GM12872 (cell line): ENCODE data around the gene MDM1.

Source experiments
- TF ChIP-seq, protein P1 (sequence below): IDR thresholded peaks from 3 replicates; pipeline ENCODE4 v1.5.1; 2011; ENCODE audit warnings: low read depth, mild to moderate bottlenecking, low read length, moderate library complexity; ENCODE audit not compliant: insufficient read depth

Gene MDM1

DNA sequence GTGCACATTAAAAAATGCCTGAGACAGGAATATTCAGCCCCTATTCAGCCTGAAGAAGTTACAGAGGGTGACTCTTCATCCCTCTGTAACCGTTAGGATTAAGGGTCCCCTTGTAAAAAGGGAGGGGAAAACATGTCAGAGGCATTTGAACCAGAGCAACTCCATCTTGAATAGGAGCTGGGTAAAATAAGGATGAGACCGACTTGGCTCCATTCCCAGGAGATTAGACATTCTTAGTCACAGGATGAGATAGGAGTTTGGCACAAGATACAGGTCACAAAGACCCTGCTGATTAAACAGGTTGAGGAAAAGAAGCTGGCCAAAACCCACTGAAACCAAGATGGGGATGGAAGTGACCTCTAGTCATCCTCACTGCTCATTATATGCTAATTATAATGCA, 19.9 kb upstream of the MDM1 start:
- TF ChIP-seq, protein P1, sequence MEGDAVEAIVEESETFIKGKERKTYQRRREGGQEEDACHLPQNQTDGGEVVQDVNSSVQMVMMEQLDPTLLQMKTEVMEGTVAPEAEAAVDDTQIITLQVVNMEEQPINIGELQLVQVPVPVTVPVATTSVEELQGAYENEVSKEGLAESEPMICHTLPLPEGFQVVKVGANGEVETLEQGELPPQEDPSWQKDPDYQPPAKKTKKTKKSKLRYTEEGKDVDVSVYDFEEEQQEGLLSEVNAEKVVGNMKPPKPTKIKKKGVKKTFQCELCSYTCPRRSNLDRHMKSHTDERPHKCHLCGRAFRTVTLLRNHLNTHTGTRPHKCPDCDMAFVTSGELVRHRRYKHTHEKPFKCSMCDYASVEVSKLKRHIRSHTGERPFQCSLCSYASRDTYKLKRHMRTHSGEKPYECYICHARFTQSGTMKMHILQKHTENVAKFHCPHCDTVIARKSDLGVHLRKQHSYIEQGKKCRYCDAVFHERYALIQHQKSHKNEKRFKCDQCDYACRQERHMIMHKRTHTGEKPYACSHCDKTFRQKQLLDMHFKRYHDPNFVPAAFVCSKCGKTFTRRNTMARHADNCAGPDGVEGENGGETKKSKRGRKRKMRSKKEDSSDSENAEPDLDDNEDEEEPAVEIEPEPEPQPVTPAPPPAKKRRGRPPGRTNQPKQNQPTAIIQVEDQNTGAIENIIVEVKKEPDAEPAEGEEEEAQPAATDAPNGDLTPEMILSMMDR, result no peak

GRCh38 chr12:68350753-68351152, 18.6 kb upstream of the MDM1 start:
- TF ChIP-seq, protein P1, result no peak

DNA sequence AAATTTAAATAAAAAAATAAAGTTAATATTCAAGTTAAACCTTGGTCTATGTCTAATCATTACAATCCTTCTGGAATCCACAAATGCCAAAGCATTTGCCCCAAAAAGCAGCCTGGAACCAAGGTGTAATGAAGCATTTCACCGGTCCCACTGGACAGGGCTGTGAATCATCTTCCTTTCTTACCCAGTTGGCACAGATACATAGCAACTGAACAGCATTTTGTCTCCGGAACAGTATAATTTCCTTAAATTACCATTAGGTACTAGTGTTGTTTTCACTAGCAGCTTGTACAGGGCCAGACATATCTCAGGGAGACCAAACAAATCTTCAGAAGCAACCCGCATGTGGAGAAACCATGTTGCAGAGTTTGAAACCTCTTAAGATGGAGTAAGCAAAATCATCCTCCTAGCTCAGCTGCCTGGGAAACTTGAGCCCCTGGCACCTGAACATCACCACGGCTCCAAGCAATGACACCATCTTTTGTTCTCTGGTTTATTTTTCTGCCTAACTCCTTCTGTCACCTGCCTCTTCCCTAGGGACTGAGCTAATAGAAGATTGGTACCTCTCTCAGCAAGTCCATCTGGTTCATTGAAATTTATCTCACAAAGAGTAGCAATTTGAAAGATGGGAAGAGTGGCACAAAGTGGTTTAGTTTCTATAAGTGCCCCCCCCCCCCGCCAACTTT, 17.9 kb upstream of the MDM1 start:
- TF ChIP-seq, protein P1, result no peak

- TF ChIP-seq, protein P1, result no peak
These were observed 17.1 kb upstream of the MDM1 start for GRCh38 chr12:68349220-68349621.

DNA sequence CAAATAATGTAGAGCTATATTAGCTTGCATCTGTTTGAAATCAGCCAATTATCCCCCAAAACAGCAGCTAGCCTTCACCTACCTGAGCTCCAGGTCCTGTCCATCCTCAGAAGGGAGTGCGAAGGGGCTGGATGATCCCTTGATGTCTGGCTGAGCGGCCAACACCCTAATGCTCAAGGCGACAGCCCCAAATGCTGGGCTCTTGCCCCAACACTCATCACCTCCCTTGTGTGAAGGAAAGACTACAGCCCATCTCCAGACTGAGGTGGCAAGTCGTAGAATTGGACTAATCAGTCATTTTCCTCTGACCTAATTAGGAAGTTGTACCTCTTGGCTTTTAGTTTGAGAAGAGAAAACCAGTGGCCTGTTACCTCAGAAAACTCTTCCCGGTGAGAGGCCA, 16.3 kb upstream of the MDM1 start:
- TF ChIP-seq, protein P1, result no peak

DNA sequence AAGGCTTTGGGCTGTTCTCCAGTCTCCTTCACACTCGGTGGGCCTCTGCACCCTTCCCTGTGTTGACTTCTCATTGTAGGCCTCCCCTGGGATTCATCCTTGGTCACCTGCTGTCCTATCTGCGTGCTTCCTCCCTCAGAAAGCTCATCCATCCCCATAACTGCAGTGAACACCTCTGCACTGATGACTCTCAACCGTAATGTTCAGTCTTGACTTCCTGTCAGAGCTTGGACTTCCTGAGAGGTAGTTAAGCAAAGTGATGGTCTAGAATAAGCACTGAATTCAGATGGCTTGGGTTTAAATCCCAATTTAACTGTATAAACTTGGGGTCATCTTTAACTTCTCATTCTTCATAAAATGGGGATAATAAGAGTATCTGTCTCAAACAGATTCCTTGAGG, 13.6 kb upstream of the MDM1 start:
- TF ChIP-seq, protein P1, result no peak

DNA sequence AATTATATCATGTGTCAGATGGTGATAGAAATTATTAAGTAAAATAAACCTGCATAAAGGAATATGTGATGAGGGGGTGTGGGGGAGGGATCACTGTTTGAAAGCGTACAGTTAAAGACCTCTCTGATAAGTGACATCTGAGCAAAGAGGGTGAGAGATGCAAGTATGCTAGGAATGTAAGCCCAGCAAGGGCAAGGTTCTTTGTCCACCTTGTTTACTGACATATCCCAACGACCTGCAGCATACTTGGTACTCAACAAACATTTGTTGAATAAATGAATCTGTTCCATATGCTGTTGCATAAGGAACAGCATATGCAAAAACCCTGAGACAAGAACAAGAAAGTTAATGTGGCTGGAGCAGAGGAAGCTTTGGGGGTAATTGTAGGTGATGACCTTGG, 12.0 kb upstream of the MDM1 start:
- TF ChIP-seq, protein P1, result no peak
